ENCODE results near the gene EXD3.
A peak's percentile ranks its signal among the peaks of the same experiment; 100 is the strongest.

The EXD3 gene

DNA sequence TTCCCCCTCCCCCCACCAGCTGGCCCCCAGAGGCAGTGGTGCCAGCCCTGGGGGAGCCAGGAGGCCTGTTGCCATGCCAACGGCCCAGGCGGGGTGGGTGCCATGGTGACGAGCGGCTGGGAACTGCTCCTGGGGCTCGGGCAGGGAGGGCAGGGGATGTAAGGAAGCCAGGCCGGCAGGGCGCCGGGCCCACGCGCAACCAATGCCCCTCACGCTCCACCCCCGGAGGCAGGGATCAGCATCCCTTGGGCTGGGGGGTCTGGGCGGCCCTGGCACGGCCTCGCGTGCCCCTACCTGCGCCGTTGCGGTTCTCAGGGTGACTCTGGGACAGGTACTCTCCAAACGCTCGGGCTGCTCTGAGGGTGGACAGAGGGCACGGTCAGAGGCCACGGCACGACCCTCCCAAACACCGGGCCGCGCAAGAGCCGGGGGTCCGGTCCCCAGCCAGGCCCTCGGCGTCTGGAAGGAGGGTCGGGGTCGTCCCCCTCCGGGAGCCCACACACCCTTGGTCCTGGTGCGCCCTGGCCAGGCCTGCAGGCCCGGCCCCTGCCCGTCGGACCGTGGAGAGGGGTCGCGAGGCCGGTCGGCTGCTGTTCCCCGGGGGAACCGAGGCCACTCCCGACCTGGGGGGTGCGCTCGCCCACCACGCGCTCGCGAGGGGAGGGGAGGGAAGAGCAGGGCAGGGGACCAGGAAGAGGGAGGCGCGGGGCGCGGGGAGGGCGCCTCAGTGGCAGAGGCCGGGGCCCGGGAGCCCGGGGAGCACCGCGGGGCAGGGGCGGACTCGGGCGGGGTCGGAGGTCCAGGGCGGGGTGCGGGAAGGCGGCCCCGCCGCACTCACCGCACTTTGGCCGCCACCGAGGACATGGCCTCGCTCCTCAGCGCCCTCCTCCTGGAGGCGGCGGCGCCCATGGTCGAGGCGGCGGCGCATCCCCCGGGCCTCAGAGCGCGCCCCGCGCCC, 35.5 kb upstream of the EXD3 start:
- TF ChIP-seq ZBTB7A (IDR thresholded peaks at IDR 0.05; ENCODE audit: low read depth) (peak; percentile 82; the same call in 1 of the 2 replicates), CREB1 (IDR thresholded peaks at IDR 0.05; ENCODE audit: low read depth) (no peak), EGR1 (IDR thresholded peaks at IDR 0.05) (0 out of 2 replicates have a peak, but pooled peaks have one; percentile 7)
- TF ChIP-seq, protein P1, sequence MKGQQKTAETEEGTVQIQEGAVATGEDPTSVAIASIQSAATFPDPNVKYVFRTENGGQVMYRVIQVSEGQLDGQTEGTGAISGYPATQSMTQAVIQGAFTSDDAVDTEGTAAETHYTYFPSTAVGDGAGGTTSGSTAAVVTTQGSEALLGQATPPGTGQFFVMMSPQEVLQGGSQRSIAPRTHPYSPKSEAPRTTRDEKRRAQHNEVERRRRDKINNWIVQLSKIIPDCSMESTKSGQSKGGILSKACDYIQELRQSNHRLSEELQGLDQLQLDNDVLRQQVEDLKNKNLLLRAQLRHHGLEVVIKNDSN (IDR thresholded peaks at IDR 0.05) = no peak

- TF ChIP-seq CREB1 (IDR thresholded peaks at IDR 0.05; ENCODE audit: low read depth) = no peak
- TF ChIP-seq TCF12 (IDR thresholded peaks at IDR 0.05; ENCODE audit: low read depth) = no peak
- TF ChIP-seq RAD21 (IDR thresholded peaks at IDR 0.05; ENCODE audit: low read depth) = no peak
- no peak for TF ChIP-seq EGR1 (IDR thresholded peaks at IDR 0.05)
- no peak for TF ChIP-seq REST (IDR thresholded peaks at IDR 0.05; ENCODE audit: low read depth)
- TF ChIP-seq TAF1 (IDR thresholded peaks at IDR 0.05; ENCODE audit: low read depth) = no peak
- TF ChIP-seq, protein P2, sequence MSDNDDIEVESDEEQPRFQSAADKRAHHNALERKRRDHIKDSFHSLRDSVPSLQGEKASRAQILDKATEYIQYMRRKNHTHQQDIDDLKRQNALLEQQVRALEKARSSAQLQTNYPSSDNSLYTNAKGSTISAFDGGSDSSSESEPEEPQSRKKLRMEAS (IDR thresholded peaks at IDR 0.05) = no peak
- TF ChIP-seq TEAD4 (IDR thresholded peaks at IDR 0.05) = no peak
- no peak for TF ChIP-seq CEBPB (IDR thresholded peaks at IDR 0.05)
- no peak for TF ChIP-seq NFIC (IDR thresholded peaks at IDR 0.05)
- no peak for TF ChIP-seq ZBTB7A (IDR thresholded peaks at IDR 0.05; ENCODE audit: low read depth)
Measured at GRCh38 chr9:137457406-137458193, 34.6 kb upstream of the EXD3 start.

GRCh38 chr9:137456864-137457405, 34.0 kb upstream of the EXD3 start:
- no peak for TF ChIP-seq TEAD4 (IDR thresholded peaks at IDR 0.05)
- TF ChIP-seq REST (IDR thresholded peaks at IDR 0.05; ENCODE audit: low read depth) = no peak
- no peak for TF ChIP-seq EP300 (IDR thresholded peaks at IDR 0.05; ENCODE audit: borderline replicate concordance)
- TF ChIP-seq FOXM1 (IDR thresholded peaks at IDR 0.05; ENCODE audit: borderline replicate concordance, low read depth) = no peak
- TF ChIP-seq NFIC (IDR thresholded peaks at IDR 0.05) = no peak
- TF ChIP-seq CEBPB (IDR thresholded peaks at IDR 0.05) = no peak
- no peak for TF ChIP-seq RAD21 (IDR thresholded peaks at IDR 0.05; ENCODE audit: low read depth)
- no peak for TF ChIP-seq EGR1 (IDR thresholded peaks at IDR 0.05)
- TF ChIP-seq YY1 (IDR thresholded peaks at IDR 0.05; ENCODE audit: low read depth) = no peak
- TF ChIP-seq ZBTB7A (IDR thresholded peaks at IDR 0.05; ENCODE audit: low read depth) = no peak
- TF ChIP-seq, protein P1 (IDR thresholded peaks at IDR 0.05) = no peak
- no peak for TF ChIP-seq TCF12 (IDR thresholded peaks at IDR 0.05; ENCODE audit: low read depth)

DNA sequence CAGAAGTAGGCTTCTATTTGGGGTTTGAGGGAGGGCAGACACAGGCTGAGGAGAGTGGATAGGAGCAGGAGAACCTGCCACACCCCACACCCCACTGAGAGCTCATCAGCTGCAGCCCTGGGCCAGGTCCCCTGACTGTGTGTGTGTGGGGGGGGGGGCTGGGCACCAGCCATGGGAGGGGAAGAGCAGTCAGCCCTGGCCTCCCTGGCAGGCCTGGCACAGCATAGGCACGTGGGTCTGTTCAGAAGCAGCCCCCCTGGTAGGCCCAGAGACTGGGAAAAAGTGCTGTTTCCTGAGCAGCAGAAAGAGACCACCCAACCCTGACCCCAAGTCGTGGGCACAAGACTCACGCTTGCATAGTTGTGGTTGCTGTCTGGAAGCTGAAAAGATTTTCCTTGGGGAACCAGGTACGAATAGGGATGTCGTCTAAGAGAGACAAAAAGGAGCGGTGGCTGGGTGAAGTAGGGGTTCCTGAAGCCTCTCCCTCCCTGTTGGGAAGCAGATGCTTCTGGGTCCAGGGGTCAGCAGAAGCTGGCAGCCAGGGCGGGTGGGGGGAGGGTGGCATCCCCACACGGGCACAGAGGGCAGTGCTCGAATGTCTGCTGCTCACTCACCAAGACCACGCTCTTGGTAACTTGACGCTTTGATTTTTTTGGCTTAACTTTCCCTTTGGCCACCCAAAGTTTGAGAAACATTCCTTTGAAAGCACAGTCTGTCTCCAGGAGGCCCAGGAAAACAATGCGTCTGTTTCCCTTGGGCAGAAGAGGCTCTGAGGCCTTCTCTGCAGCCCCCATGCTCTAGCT, 33.3 kb upstream of the EXD3 start:
- TF ChIP-seq CEBPB (IDR thresholded peaks at IDR 0.05) (no peak), RAD21 (IDR thresholded peaks at IDR 0.05; ENCODE audit: low read depth) (no peak), ZBTB7A (IDR thresholded peaks at IDR 0.05; ENCODE audit: low read depth) (no peak), YY1 (IDR thresholded peaks at IDR 0.05; ENCODE audit: low read depth) (no peak), TCF12 (IDR thresholded peaks at IDR 0.05; ENCODE audit: low read depth) (no peak), EP300 (IDR thresholded peaks at IDR 0.05; ENCODE audit: borderline replicate concordance) (no peak), REST (IDR thresholded peaks at IDR 0.05; ENCODE audit: low read depth) (no peak), TAF1 (IDR thresholded peaks at IDR 0.05; ENCODE audit: low read depth) (no peak), FOXM1 (IDR thresholded peaks at IDR 0.05; ENCODE audit: borderline replicate concordance, low read depth) (no peak), EGR1 (IDR thresholded peaks at IDR 0.05) (no peak), TEAD4 (IDR thresholded peaks at IDR 0.05) (peak; percentile 42; the same call in 1 of the 2 replicates), NFIC (IDR thresholded peaks at IDR 0.05) (peak; percentile 26; the same call in 1 of the 2 replicates), CREB1 (IDR thresholded peaks at IDR 0.05; ENCODE audit: low read depth) (no peak)
- TF ChIP-seq, protein P1 (IDR thresholded peaks at IDR 0.05) = no peak
- TF ChIP-seq, protein P2 (IDR thresholded peaks at IDR 0.05) = no peak

Measured in Ishikawa (cell line).